ENCODE data around the gene CEP350. TPM values are rescaled to one million over a fixed set of nuclear protein-coding genes. Genes with fewer than 3 reads are reported as not detected.

Gene CEP350
- total and polyA plus RNA-seq, 2 donors: 8.3 to 53.3 TPM

DNA sequence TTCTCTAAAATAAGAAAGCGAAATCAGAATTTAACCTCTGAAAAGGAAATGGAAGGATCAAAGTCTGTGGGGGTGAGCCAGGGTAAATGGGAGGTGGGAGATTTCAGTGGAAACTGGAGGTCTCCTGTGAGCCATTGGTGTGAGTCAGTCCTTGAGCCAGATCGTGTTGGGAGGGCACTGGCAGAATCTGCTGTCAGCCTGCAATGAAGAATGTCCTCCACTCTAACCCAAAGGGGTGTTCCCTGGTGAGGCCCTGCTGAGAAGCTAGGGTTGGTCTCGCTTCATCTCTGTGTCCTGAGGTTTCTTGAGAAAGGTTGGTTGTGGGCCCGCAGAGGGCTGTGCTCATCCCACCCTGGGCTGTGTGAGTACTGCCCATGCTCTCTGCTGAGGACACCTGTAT is 202.5 kb downstream of the CEP350 start:
- H3K27me3 ChIP-seq (ENCODE audit: control insufficient read depth in 2 of 2, insufficient read depth in 1 of 2, low read length in 1 of 2): peaks cover 0 to 4% of the 10 kb centered on the region in 2 donors
- H3K27ac ChIP-seq (ENCODE audit: low read depth in 1 of 2, low read length in 1 of 2): no peak overlapping the region
- no peaks in the 10 kb centered on the region for H3K36me3 ChIP-seq (ENCODE audit: control insufficient read depth in 2 of 2, insufficient read depth in 2 of 2, low read length in 1 of 2)
- WGBS: 95% methylated on average over 4 of the region's 4 CpGs
- H3K4me1 ChIP-seq (ENCODE audit: control insufficient read depth in 2 of 2, insufficient read depth in 2 of 2, low read length in 2 of 2): peaks cover 6 to 17% of the 10 kb centered on the region in 2 donors
- no peak for DNase-seq (ENCODE audit: low read depth in 6 of 9, low spot score in 9 of 9)
- H3K9me3 ChIP-seq (ENCODE audit: control insufficient read depth in 2 of 2, insufficient read depth in 1 of 2, low read length in 1 of 2): no peaks in the 10 kb centered on the region
- H3K4me3 ChIP-seq (ENCODE audit: low read length in 2 of 2): no peak overlapping the region

DNA sequence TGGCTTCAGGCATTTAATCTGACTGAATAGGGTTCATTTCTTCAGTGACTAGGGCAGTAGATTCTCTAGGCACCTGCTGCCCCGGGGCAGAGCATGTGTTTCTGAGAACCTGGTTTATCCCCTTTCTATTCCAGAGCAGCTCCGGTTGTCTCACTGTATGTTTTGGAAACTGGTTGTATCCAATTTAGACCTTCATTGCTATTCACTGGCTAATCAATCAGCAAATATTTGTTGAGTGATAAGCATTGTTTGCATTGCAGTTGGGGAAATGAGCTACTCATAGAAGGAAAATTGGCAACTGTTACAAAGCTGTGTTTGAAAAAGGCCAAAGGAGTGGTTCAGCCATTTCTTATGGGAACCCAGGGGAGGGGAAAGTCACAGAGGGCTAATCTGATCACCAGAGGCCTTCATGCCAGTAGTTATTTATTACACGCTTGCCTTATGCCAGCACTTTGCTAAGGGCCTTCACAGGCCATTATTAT is 203.0 kb downstream of the CEP350 start:
- Histone ChIP-seq H3K27me3 (ENCODE audit: control insufficient read depth in 2 of 2, insufficient read depth in 1 of 2, low read length in 1 of 2) (peaks cover 0 to 4% of the 10 kb centered on the region in 2 donors), H3K4me1 (ENCODE audit: control insufficient read depth in 2 of 2, insufficient read depth in 2 of 2, low read length in 2 of 2) (peaks cover 6 to 17% of the 10 kb centered on the region in 2 donors), H3K9me3 (ENCODE audit: control insufficient read depth in 2 of 2, insufficient read depth in 1 of 2, low read length in 1 of 2) (no peaks in the 10 kb centered on the region), H3K27ac (ENCODE audit: low read depth in 1 of 2, low read length in 1 of 2) (no peak overlapping the region), H3K4me3 (ENCODE audit: low read length in 2 of 2) (no peak overlapping the region), H3K36me3 (ENCODE audit: control insufficient read depth in 2 of 2, insufficient read depth in 2 of 2, low read length in 1 of 2) (no peaks in the 10 kb centered on the region)
- WGBS: 97% methylated on average over 3 of the region's 3 CpGs
- no peak for DNase-seq (ENCODE audit: low read depth in 6 of 9, low spot score in 9 of 9)

DNA sequence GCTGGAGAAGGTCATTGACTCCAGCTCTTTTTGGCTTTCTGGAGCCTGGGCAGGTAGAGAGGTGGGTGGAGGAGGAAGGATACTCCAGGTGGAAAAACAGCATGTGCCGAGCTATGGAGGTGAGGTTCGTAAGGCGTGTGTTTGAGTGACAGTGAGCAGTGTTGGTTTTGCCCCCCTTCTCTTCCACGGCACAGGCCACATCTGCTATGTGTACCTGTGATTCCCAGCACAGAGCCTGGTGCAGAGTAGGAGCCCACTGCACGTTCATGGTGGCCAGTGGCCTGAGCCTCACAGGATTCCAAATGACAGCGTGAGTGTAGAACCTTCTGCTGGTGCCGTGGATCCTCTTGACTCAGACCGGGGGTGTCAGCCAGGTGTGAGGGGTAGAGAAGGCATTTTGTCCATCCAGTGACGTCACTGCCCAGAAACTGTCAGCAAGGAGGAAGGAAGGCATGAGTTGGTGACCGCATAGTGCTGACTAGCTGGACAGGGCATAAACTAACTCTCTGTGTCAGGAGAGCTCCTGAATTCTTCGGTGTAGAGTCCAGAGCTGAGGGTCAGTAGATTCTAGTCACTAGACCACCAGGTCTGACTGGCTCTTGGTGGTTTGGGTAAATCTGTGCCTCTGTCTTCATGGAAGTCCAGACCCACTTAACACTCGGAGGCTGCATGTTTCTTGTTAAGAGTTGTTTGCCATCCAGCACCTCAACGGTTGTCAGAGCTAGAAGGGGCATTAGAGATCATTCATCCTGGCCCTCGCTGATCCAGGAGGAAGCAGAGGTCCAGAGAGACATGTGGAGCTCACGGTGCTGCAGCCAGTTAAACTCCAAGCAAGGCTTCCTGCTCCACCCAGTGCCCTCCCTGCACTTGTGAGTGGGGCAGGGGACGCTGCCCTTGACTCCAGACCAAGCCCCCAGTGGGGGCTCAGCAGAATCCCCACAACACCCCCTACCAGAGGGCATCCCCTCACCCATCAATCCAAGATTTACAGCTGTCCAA is 203.8 kb downstream of the CEP350 start:
- peaks cover 0 to 4% of the 10 kb centered on the region in 2 donors for H3K27me3 ChIP-seq (ENCODE audit: control insufficient read depth in 2 of 2, insufficient read depth in 1 of 2, low read length in 1 of 2)
- no peak for DNase-seq (ENCODE audit: low read depth in 6 of 9, low spot score in 9 of 9)
- H3K4me1 ChIP-seq (ENCODE audit: control insufficient read depth in 2 of 2, insufficient read depth in 2 of 2, low read length in 2 of 2): peaks cover 6 to 17% of the 10 kb centered on the region in 2 donors
- H3K9me3 ChIP-seq (ENCODE audit: control insufficient read depth in 2 of 2, insufficient read depth in 1 of 2, low read length in 1 of 2): no peaks in the 10 kb centered on the region
- H3K4me3 ChIP-seq (ENCODE audit: low read length in 2 of 2): no peak overlapping the region
- H3K27ac ChIP-seq (ENCODE audit: low read depth in 1 of 2, low read length in 1 of 2): no peak overlapping the region
- 97% methylated on average over 16 of the region's 16 CpGs for WGBS
- no peaks in the 10 kb centered on the region for H3K36me3 ChIP-seq (ENCODE audit: control insufficient read depth in 2 of 2, insufficient read depth in 2 of 2, low read length in 1 of 2)

DNA sequence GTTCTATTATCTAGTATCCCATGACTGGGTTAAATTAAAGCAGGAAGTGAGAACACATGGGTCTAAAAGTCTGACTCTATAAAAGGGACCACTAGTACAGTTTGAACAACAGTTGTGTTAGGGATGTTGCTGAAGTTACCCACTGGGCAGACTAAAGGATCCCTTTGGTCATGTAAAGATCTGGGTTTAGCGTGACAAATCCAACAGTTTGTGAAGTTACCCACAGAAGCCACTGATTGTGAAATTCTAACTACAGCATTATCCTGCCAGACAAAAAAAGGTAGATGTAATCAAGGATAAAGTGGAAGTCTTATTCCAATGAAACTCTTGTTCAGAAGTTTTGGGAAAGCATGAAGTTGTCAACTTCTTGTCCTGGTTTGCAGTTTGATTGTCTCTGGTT is 205.7 kb downstream of the CEP350 start:
- H3K4me3 ChIP-seq (ENCODE audit: low read length in 2 of 2): no peak overlapping the region

DNA sequence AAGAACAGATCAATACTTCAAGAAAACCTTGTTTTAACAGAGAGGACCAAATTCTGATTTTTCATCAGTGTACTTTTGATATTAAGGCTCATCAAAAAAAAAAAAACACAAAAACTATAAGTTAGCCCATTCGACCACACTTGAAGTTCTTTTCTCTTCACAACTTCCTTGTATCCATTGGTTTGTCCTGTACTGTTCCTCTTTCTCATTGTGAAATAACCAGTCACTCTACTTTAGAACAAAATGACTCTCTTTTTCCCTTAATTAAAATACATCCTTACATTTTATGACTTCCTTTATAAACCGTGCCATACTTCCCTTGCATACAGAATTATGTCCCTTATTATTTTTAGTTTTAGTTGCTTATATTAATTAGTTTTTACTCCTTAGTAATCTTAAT is 208.4 kb downstream of the CEP350 start:
- Histone ChIP-seq H3K27me3 (ENCODE audit: control insufficient read depth in 2 of 2, insufficient read depth in 1 of 2, low read length in 1 of 2) (no peaks in the 10 kb centered on the region), H3K4me3 (ENCODE audit: low read length in 2 of 2) (no peak overlapping the region), H3K36me3 (ENCODE audit: control insufficient read depth in 2 of 2, insufficient read depth in 2 of 2, low read length in 1 of 2) (no peaks in the 10 kb centered on the region), H3K4me1 (ENCODE audit: control insufficient read depth in 2 of 2, insufficient read depth in 2 of 2, low read length in 2 of 2) (no peaks in the 10 kb centered on the region), H3K9me3 (ENCODE audit: control insufficient read depth in 2 of 2, insufficient read depth in 1 of 2, low read length in 1 of 2) (no peaks in the 10 kb centered on the region), H3K27ac (ENCODE audit: low read depth in 1 of 2, low read length in 1 of 2) (no peak overlapping the region)
- no peak for DNase-seq (ENCODE audit: low read depth in 6 of 9, low spot score in 9 of 9)
- 57% methylated on average over 2 of the region's 2 CpGs for WGBS

More for the DNA sequence above, 205.7 kb downstream of the CEP350 start:
- DNase-seq (ENCODE audit: low read depth in 6 of 9, low spot score in 9 of 9): no peak
- 98% methylated on average over 1 of the region's 1 CpG for WGBS
- H3K36me3 ChIP-seq (ENCODE audit: control insufficient read depth in 2 of 2, insufficient read depth in 2 of 2, low read length in 1 of 2): no peaks in the 10 kb centered on the region
- H3K27me3 ChIP-seq (ENCODE audit: control insufficient read depth in 2 of 2, insufficient read depth in 1 of 2, low read length in 1 of 2): peaks cover 0 to 1% of the 10 kb centered on the region in 2 donors
- no peaks in the 10 kb centered on the region for H3K9me3 ChIP-seq (ENCODE audit: control insufficient read depth in 2 of 2, insufficient read depth in 1 of 2, low read length in 1 of 2)
- H3K4me1 ChIP-seq (ENCODE audit: control insufficient read depth in 2 of 2, insufficient read depth in 2 of 2, low read length in 2 of 2): peaks cover 4 to 7% of the 10 kb centered on the region in 2 donors
- no peak overlapping the region for H3K27ac ChIP-seq (ENCODE audit: low read depth in 1 of 2, low read length in 1 of 2)

Other genes with a start within 250 kb of the CEP350 start
- 10.4 TPM for gene FAM163A, start 211.5 kb upstream of the CEP350 start, total RNA-seq
- gene FAM163A, start 211.5 kb upstream of the CEP350 start, polyA plus RNA-seq: 3.2 TPM
- 20.0 TPM for gene TOR1AIP2, start 77.0 kb upstream of the CEP350 start, total RNA-seq
- 13.8 TPM for gene TOR1AIP2, start 77.0 kb upstream of the CEP350 start, polyA plus RNA-seq
- 33.5 TPM for gene TOR1AIP1, start 72.5 kb upstream of the CEP350 start, total RNA-seq
- 27.9 TPM for gene TOR1AIP1, start 72.5 kb upstream of the CEP350 start, polyA plus RNA-seq
- gene QSOX1, start 200.1 kb downstream of the CEP350 start, total RNA-seq: 9.1 TPM
- gene QSOX1, start 200.1 kb downstream of the CEP350 start, polyA plus RNA-seq: 48.2 TPM

Measured in thymus (tissue), 11 donors.